ENCODE results near the gene NDUFS8.

DNA sequence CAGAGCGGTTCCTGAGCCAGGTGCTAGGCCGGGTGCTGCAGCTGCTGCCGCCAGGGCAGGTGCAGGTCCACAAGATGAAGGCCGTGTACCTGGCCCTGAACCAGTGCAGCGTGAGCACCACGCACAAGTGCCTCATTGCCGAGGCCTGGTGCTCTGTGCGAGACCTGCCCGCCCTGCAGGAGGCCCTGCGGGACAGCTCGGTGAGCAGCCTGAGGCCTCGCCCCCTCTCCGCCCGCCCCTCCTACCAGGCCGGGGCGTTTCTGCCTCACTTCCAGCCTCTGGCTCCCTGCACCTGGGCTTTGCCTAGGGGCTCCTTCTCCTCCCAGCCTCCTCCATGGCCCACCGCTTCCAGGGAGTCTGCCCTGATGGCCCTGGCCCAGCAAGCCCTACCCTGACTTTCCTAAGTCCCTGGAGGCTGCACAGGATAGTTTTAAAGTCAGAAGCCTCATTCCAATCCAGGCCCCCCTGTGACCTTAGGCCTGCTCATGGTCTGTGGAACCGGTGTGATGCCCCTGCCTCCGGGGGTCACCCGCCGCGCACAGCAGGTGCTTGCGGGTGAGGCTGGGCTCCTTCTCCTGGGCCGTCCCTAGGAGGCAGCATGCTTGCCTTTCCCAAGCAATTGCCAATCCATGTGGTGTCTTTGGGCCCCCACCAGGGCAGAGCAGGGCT is 13.8 kb downstream of the NDUFS8 start:
- no peak for TF ChIP-seq POLR2A (IDR thresholded peaks at IDR 0.05)
- TF ChIP-seq, protein P1, sequence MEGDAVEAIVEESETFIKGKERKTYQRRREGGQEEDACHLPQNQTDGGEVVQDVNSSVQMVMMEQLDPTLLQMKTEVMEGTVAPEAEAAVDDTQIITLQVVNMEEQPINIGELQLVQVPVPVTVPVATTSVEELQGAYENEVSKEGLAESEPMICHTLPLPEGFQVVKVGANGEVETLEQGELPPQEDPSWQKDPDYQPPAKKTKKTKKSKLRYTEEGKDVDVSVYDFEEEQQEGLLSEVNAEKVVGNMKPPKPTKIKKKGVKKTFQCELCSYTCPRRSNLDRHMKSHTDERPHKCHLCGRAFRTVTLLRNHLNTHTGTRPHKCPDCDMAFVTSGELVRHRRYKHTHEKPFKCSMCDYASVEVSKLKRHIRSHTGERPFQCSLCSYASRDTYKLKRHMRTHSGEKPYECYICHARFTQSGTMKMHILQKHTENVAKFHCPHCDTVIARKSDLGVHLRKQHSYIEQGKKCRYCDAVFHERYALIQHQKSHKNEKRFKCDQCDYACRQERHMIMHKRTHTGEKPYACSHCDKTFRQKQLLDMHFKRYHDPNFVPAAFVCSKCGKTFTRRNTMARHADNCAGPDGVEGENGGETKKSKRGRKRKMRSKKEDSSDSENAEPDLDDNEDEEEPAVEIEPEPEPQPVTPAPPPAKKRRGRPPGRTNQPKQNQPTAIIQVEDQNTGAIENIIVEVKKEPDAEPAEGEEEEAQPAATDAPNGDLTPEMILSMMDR (IDR thresholded peaks at IDR 0.05) = no peak
